ENCODE results near the gene ADRM1. TPM values are rescaled to one million over a fixed set of nuclear protein-coding genes. Genes with fewer than 3 reads are reported as not detected.
A peak's percentile ranks its signal among the peaks of the same experiment; 100 is the strongest.

ADRM1 gene
- total RNA-seq, 1 experiment from 2014 or later: 263 TPM

GRCh38 chr20:62344782-62345181 lies 42.0 kb downstream of the ADRM1 start:
- no peak for DNase-seq
- Histone ChIP-seq H3K4me3 (ENCODE audit: low read depth, low read length) (no peak overlapping the region), H3K36me3 (ENCODE audit: control insufficient read depth, insufficient read depth, low read length) (peaks cover 27% of the 10 kb centered on the region), H3K9me3 (no peaks in the 10 kb centered on the region), H3K27me3 (replicated peaks; ENCODE audit: control insufficient read depth, insufficient read depth, low read length) (no peaks in the 10 kb centered on the region), H3K4me1 (peaks cover under 1% of the 10 kb centered on the region)
- Mint-ChIP-seq H3K4me1 (ENCODE audit: low read depth, unreplicated experiment) (peaks cover under 1% of the 10 kb centered on the region), H3K4me3 (ENCODE audit: unreplicated experiment) (no peak overlapping the region), H3K36me3 (ENCODE audit: insufficient read depth, unreplicated experiment) (peaks cover 100% of the 10 kb centered on the region), H3K27ac (ENCODE audit: unreplicated experiment) (peak overlapping the region; percentile 64), H3K27me3 (ENCODE audit: insufficient read depth, unreplicated experiment) (no peaks in the 10 kb centered on the region), H3K9me3 (ENCODE audit: unreplicated experiment) (peaks cover 17% of the 10 kb centered on the region)
- BruUV-seq (replicated peaks): no TSS peak
- intact Hi-C loops (cut with micrococcal nuclease; ENCODE audit: unreplicated experiment): loop anchor here (5.0 kb wide), 1 partner anchor 38 kb away; no protein-coding TSS in a partner anchor
- TF ChIP-seq CTCF (IDR thresholded peaks at IDR 0.05; ENCODE audit: insufficient read depth in 1 of 2, low read depth in 1 of 2, low read length in 1 of 2, severe bottlenecking in 1 of 2, unreplicated experiment in 1 of 2): no peak
- ChIA-PET CTCF (interaction anchor here (0.6 to 1.9 kb wide), 2 partner anchors 19 to 37 kb away, joined by 3 to 10 read pairs; no protein-coding TSS in a partner anchor), POLR2A (no interaction called here)

- Histone ChIP-seq H3K9me3 (no peaks in the 10 kb centered on the region), H3K4me3 (ENCODE audit: low read depth, low read length) (no peak overlapping the region), H3K36me3 (ENCODE audit: control insufficient read depth, insufficient read depth, low read length) (peaks cover 26% of the 10 kb centered on the region), H3K27me3 (replicated peaks; ENCODE audit: control insufficient read depth, insufficient read depth, low read length) (no peaks in the 10 kb centered on the region), H3K4me1 (peaks cover 11% of the 10 kb centered on the region)
- intact Hi-C loops (cut with micrococcal nuclease; ENCODE audit: unreplicated experiment): no loop called here
- BruUV-seq (replicated peaks): no TSS peak
- no peak for TF ChIP-seq CTCF (IDR thresholded peaks at IDR 0.05; ENCODE audit: insufficient read depth in 1 of 2, low read depth in 1 of 2, low read length in 1 of 2, severe bottlenecking in 1 of 2, unreplicated experiment in 1 of 2)
- H3K9me3 Mint-ChIP-seq (ENCODE audit: unreplicated experiment): peaks cover 18% of the 10 kb centered on the region
- DNase-seq: no peak
- no peak overlapping the region for H3K4me3 Mint-ChIP-seq (ENCODE audit: unreplicated experiment)
- peaks cover 7% of the 10 kb centered on the region for H3K4me1 Mint-ChIP-seq (ENCODE audit: low read depth, unreplicated experiment)
- CTCF ChIA-PET: interaction anchor here (0.7 to 1.9 kb wide), 2 partner anchors 30 to 36 kb away, joined by 4 to 10 read pairs; no protein-coding TSS in a partner anchor
- peak overlapping the region; percentile 5 for H3K27ac Mint-ChIP-seq (ENCODE audit: unreplicated experiment)
- POLR2A ChIA-PET: no interaction called here
- H3K27me3 Mint-ChIP-seq (ENCODE audit: insufficient read depth, unreplicated experiment): no peaks in the 10 kb centered on the region
- H3K36me3 Mint-ChIP-seq (ENCODE audit: insufficient read depth, unreplicated experiment): peaks cover 100% of the 10 kb centered on the region
These were observed 43.0 kb downstream of the ADRM1 start for GRCh38 chr20:62345681-62346370.

- POLR2A ChIA-PET: no interaction called here
- no peaks in the 10 kb centered on the region for H3K9me3 ChIP-seq
- H3K36me3 ChIP-seq (ENCODE audit: control insufficient read depth, insufficient read depth, low read length): peaks cover 27% of the 10 kb centered on the region
- Mint-ChIP-seq H3K36me3 (ENCODE audit: insufficient read depth, unreplicated experiment) (peaks cover 100% of the 10 kb centered on the region), H3K4me3 (ENCODE audit: unreplicated experiment) (no peak overlapping the region), H3K4me1 (ENCODE audit: low read depth, unreplicated experiment) (peaks cover 7% of the 10 kb centered on the region), H3K27ac (ENCODE audit: unreplicated experiment) (no peak overlapping the region), H3K9me3 (ENCODE audit: unreplicated experiment) (peaks cover 18% of the 10 kb centered on the region), H3K27me3 (ENCODE audit: insufficient read depth, unreplicated experiment) (no peaks in the 10 kb centered on the region)
- BruUV-seq (replicated peaks): no TSS peak
- TF ChIP-seq CTCF (IDR thresholded peaks at IDR 0.05; ENCODE audit: insufficient read depth in 1 of 2, low read depth in 1 of 2, low read length in 1 of 2, severe bottlenecking in 1 of 2, unreplicated experiment in 1 of 2): no peak
- no peak overlapping the region for H3K4me3 ChIP-seq (ENCODE audit: low read depth, low read length)
- CTCF ChIA-PET: interaction anchor here (0.7 kb wide), 1 partner anchor 29 kb away, joined by 4 read pairs; no protein-coding TSS in a partner anchor
- no peak for DNase-seq
- no peaks in the 10 kb centered on the region for H3K27me3 ChIP-seq (replicated peaks; ENCODE audit: control insufficient read depth, insufficient read depth, low read length)
- intact Hi-C loops (cut with micrococcal nuclease; ENCODE audit: unreplicated experiment): no loop called here
- H3K4me1 ChIP-seq: peaks cover 18% of the 10 kb centered on the region
These were observed 43.8 kb downstream of the ADRM1 start for GRCh38 chr20:62346398-62347150.
